Measurements from ENCODE around the gene THSD8. TPM values are rescaled to one million over a fixed set of nuclear protein-coding genes. Genes with fewer than 3 reads are reported as not detected.

The THSD8 gene
- total and polyA plus RNA-seq, 4 donors = 0.22 to 0.35 (median 0.33) TPM; not detected in 1

DNA sequence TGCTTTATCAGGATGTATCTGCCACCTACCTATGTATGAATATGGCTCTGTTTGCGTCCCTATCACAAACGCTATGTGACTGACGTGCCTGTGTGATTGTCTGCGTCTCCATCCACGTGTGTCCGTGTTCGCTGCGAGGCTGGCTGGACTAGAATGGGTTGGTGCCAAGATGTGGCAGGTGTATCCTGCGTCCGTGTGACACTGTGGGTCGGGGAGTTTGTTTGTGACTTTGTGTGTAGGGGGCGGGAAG, 19.8 kb upstream of the THSD8 start:
- peak overlapping the region; percentile 8 to 41 (median 25) for H3K4me3 ChIP-seq (ENCODE audit: low read depth in 1 of 3, low read length in 3 of 3)
- H3K4me1 ChIP-seq (ENCODE audit: control insufficient read depth in 4 of 4, insufficient read depth in 4 of 4, low read length in 3 of 4) = peaks cover 16 to 48% (median 25%) of the 10 kb centered on the region in 4 donors
- no peaks in the 10 kb centered on the region for H3K27me3 ChIP-seq (ENCODE audit: control insufficient read depth in 4 of 4, insufficient read depth in 4 of 4, low read length in 3 of 4)
- DNase-seq (ENCODE audit: low spot score) = no peak
- H3K27ac ChIP-seq (ENCODE audit: low read depth in 1 of 2, low read length in 2 of 2) = peak overlapping the region; percentile 67 to 86
- TF ChIP-seq, protein P1, sequence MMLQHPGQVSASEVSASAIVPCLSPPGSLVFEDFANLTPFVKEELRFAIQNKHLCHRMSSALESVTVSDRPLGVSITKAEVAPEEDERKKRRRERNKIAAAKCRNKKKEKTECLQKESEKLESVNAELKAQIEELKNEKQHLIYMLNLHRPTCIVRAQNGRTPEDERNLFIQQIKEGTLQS (IDR thresholded peaks at IDR 0.05) = no peak
- TF ChIP-seq, protein P2, sequence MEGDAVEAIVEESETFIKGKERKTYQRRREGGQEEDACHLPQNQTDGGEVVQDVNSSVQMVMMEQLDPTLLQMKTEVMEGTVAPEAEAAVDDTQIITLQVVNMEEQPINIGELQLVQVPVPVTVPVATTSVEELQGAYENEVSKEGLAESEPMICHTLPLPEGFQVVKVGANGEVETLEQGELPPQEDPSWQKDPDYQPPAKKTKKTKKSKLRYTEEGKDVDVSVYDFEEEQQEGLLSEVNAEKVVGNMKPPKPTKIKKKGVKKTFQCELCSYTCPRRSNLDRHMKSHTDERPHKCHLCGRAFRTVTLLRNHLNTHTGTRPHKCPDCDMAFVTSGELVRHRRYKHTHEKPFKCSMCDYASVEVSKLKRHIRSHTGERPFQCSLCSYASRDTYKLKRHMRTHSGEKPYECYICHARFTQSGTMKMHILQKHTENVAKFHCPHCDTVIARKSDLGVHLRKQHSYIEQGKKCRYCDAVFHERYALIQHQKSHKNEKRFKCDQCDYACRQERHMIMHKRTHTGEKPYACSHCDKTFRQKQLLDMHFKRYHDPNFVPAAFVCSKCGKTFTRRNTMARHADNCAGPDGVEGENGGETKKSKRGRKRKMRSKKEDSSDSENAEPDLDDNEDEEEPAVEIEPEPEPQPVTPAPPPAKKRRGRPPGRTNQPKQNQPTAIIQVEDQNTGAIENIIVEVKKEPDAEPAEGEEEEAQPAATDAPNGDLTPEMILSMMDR (IDR thresholded peaks at IDR 0.05; ENCODE audit: low read depth, low read length, missing input control) = peak; percentile 1
- peak; percentile 4 for TF ChIP-seq SP1 (IDR thresholded peaks at IDR 0.05)
- no peaks in the 10 kb centered on the region for H3K36me3 ChIP-seq (ENCODE audit: control insufficient read depth in 4 of 4, insufficient read depth in 3 of 4, low read depth in 1 of 4, low read length in 3 of 4)
- no peaks in the 10 kb centered on the region for H3K9me3 ChIP-seq (ENCODE audit: control insufficient read depth in 4 of 4, low read length in 3 of 4)
- peak overlapping the region in 1 of 2 donors; percentile 80 for H3K9ac ChIP-seq (ENCODE audit: low read depth in 1 of 2, low read length in 2 of 2)
- WGBS = 4% methylated on average over 12 of the region's 12 CpGs

GRCh38 chr19:12782424-12783290, 19.2 kb upstream of the THSD8 start:
- DNase-seq (ENCODE audit: low spot score) = peak; percentile 82
- 1% methylated on average over 88 of the region's 88 CpGs for WGBS
- H3K9me3 ChIP-seq (ENCODE audit: control insufficient read depth in 4 of 4, low read length in 3 of 4) = no peaks in the 10 kb centered on the region
- no peak overlapping the region for H3K9ac ChIP-seq (ENCODE audit: low read depth in 1 of 2, low read length in 2 of 2)
- TF ChIP-seq, protein P3, sequence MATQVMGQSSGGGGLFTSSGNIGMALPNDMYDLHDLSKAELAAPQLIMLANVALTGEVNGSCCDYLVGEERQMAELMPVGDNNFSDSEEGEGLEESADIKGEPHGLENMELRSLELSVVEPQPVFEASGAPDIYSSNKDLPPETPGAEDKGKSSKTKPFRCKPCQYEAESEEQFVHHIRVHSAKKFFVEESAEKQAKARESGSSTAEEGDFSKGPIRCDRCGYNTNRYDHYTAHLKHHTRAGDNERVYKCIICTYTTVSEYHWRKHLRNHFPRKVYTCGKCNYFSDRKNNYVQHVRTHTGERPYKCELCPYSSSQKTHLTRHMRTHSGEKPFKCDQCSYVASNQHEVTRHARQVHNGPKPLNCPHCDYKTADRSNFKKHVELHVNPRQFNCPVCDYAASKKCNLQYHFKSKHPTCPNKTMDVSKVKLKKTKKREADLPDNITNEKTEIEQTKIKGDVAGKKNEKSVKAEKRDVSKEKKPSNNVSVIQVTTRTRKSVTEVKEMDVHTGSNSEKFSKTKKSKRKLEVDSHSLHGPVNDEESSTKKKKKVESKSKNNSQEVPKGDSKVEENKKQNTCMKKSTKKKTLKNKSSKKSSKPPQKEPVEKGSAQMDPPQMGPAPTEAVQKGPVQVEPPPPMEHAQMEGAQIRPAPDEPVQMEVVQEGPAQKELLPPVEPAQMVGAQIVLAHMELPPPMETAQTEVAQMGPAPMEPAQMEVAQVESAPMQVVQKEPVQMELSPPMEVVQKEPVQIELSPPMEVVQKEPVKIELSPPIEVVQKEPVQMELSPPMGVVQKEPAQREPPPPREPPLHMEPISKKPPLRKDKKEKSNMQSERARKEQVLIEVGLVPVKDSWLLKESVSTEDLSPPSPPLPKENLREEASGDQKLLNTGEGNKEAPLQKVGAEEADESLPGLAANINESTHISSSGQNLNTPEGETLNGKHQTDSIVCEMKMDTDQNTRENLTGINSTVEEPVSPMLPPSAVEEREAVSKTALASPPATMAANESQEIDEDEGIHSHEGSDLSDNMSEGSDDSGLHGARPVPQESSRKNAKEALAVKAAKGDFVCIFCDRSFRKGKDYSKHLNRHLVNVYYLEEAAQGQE (IDR thresholded peaks at IDR 0.05) = no peak
- TF ChIP-seq YY1 (IDR thresholded peaks at IDR 0.05) (no peak), FOXA2 (IDR thresholded peaks at IDR 0.05) (no peak), JUND (IDR thresholded peaks at IDR 0.05) (peak in 1 of 2 donors; percentile 48), FOXA1 (IDR thresholded peaks at IDR 0.05) (no peak), TAF1 (conservative IDR thresholded peaks at IDR 0.05) (no peak), NR2F2 (IDR thresholded peaks at IDR 0.05) (no peak), HNF4G (IDR thresholded peaks at IDR 0.05) (no peak), RXRA (IDR thresholded peaks at IDR 0.05) (no peak), SP1 (IDR thresholded peaks at IDR 0.05) (no peak), GABPA (IDR thresholded peaks at IDR 0.05 in 1 of 2, conservative IDR thresholded peaks at IDR 0.05 in 1 of 2) (peak in 1 of 2 donors; percentile 18), ZBTB33 (IDR thresholded peaks at IDR 0.05) (no peak), HNF4A (conservative IDR thresholded peaks at IDR 0.05) (no peak), RAD21 (IDR thresholded peaks at IDR 0.05) (no peak), EGR1 (IDR thresholded peaks at IDR 0.05; ENCODE audit: low read depth in 2 of 2) (peak; percentile 73 to 97)
- TF ChIP-seq, protein P1 (IDR thresholded peaks at IDR 0.05) = no peak
- TF ChIP-seq, protein P2 (IDR thresholded peaks at IDR 0.05; ENCODE audit: low read depth, low read length, missing input control) = no peak
- TF ChIP-seq, protein P4, sequence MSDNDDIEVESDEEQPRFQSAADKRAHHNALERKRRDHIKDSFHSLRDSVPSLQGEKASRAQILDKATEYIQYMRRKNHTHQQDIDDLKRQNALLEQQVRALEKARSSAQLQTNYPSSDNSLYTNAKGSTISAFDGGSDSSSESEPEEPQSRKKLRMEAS (IDR thresholded peaks at IDR 0.05) = no peak
- H3K4me3 ChIP-seq (ENCODE audit: low read depth in 1 of 3, low read length in 3 of 3) = peak overlapping the region; percentile 8 to 41 (median 25)
- H3K27ac ChIP-seq (ENCODE audit: low read depth in 1 of 2, low read length in 2 of 2) = peak overlapping the region; percentile 67 to 86
- no peaks in the 10 kb centered on the region for H3K36me3 ChIP-seq (ENCODE audit: control insufficient read depth in 4 of 4, insufficient read depth in 3 of 4, low read depth in 1 of 4, low read length in 3 of 4)
- H3K27me3 ChIP-seq (ENCODE audit: control insufficient read depth in 4 of 4, insufficient read depth in 4 of 4, low read length in 3 of 4) = no peaks in the 10 kb centered on the region
- peaks cover 12 to 44% (median 23%) of the 10 kb centered on the region in 4 donors for H3K4me1 ChIP-seq (ENCODE audit: control insufficient read depth in 4 of 4, insufficient read depth in 4 of 4, low read length in 3 of 4)

All from liver (tissue), 9 donors.